ENCODE data around the gene KPNA3.

The KPNA3 gene

GRCh38 chr13:49833402-49833801, 40.9 kb upstream of the KPNA3 start:
- Histone ChIP-seq H3K4me1 (ENCODE audit: low read length) (no peaks in the 10 kb centered on the region), H3K4me3 (ENCODE audit: low read length) (no peak overlapping the region), H3K79me2 (ENCODE audit: low read length) (no peaks in the 10 kb centered on the region), H2AFZ (ENCODE audit: low read length) (no peak overlapping the region), H3K9ac (ENCODE audit: low read length) (no peak overlapping the region), H4K20me1 (ENCODE audit: insufficient read depth, low read length) (no peaks in the 10 kb centered on the region), H3K9me3 (replicated peaks; ENCODE audit: insufficient read depth, low read length) (no peaks in the 10 kb centered on the region), H3K36me3 (replicated peaks; ENCODE audit: insufficient read depth, low read length) (no peaks in the 10 kb centered on the region), H3K9me2 (replicated peaks; ENCODE audit: insufficient read depth, low read length) (no peaks in the 10 kb centered on the region), H3K27me3 (replicated peaks; ENCODE audit: insufficient read depth, low read length) (no peaks in the 10 kb centered on the region), H3F3A (ENCODE audit: insufficient read depth, low read length) (no peaks in the 10 kb centered on the region), H3K4me2 (ENCODE audit: low read depth, low read length) (no peak overlapping the region), H3K27ac (ENCODE audit: low read length) (no peak overlapping the region)
- TF ChIP-seq EZH2phosphoT487 (IDR thresholded peaks at IDR 0.05; ENCODE audit: low read length): no peak
- no peak for TF ChIP-seq EZH2 (optimal IDR thresholded peaks at IDR 0.05; ENCODE audit: low read depth, low read length)
- no peak for TF ChIP-seq CTCF (IDR thresholded peaks at IDR 0.05; ENCODE audit: low read length)
- DNase-seq: no peak

GRCh38 chr13:49831455-49831854, 39.0 kb upstream of the KPNA3 start:
- H3K4me3 ChIP-seq (ENCODE audit: low read length): no peak overlapping the region
- H3K79me2 ChIP-seq (ENCODE audit: low read length): no peaks in the 10 kb centered on the region
- no peaks in the 10 kb centered on the region for H3K27me3 ChIP-seq (replicated peaks; ENCODE audit: insufficient read depth, low read length)
- H2AFZ ChIP-seq (ENCODE audit: low read length): no peak overlapping the region
- H3K36me3 ChIP-seq (replicated peaks; ENCODE audit: insufficient read depth, low read length): no peaks in the 10 kb centered on the region
- no peak overlapping the region for H3K4me2 ChIP-seq (ENCODE audit: low read depth, low read length)
- H3K9me2 ChIP-seq (replicated peaks; ENCODE audit: insufficient read depth, low read length): no peaks in the 10 kb centered on the region
- no peak for DNase-seq
- H4K20me1 ChIP-seq (ENCODE audit: insufficient read depth, low read length): no peaks in the 10 kb centered on the region
- H3K4me1 ChIP-seq (ENCODE audit: low read length): no peaks in the 10 kb centered on the region
- TF ChIP-seq EZH2 (optimal IDR thresholded peaks at IDR 0.05; ENCODE audit: low read depth, low read length) (no peak), CTCF (IDR thresholded peaks at IDR 0.05; ENCODE audit: low read length) (no peak), EZH2phosphoT487 (IDR thresholded peaks at IDR 0.05; ENCODE audit: low read length) (no peak)
- no peaks in the 10 kb centered on the region for H3K9me3 ChIP-seq (replicated peaks; ENCODE audit: insufficient read depth, low read length)
- no peaks in the 10 kb centered on the region for H3F3A ChIP-seq (ENCODE audit: insufficient read depth, low read length)
- no peak overlapping the region for H3K9ac ChIP-seq (ENCODE audit: low read length)
- H3K27ac ChIP-seq (ENCODE audit: low read length): no peak overlapping the region

GRCh38 chr13:49830721-49831120, 38.2 kb upstream of the KPNA3 start:
- TF ChIP-seq EZH2phosphoT487 (IDR thresholded peaks at IDR 0.05; ENCODE audit: low read length) (no peak), CTCF (IDR thresholded peaks at IDR 0.05; ENCODE audit: low read length) (no peak), EZH2 (optimal IDR thresholded peaks at IDR 0.05; ENCODE audit: low read depth, low read length) (no peak)
- Histone ChIP-seq H3K27me3 (replicated peaks; ENCODE audit: insufficient read depth, low read length) (no peaks in the 10 kb centered on the region), H3F3A (ENCODE audit: insufficient read depth, low read length) (no peaks in the 10 kb centered on the region), H3K9ac (ENCODE audit: low read length) (no peak overlapping the region), H3K9me3 (replicated peaks; ENCODE audit: insufficient read depth, low read length) (no peaks in the 10 kb centered on the region), H3K4me2 (ENCODE audit: low read depth, low read length) (no peak overlapping the region), H3K4me3 (ENCODE audit: low read length) (no peak overlapping the region), H3K4me1 (ENCODE audit: low read length) (no peaks in the 10 kb centered on the region), H2AFZ (ENCODE audit: low read length) (no peak overlapping the region), H3K9me2 (replicated peaks; ENCODE audit: insufficient read depth, low read length) (no peaks in the 10 kb centered on the region), H3K36me3 (replicated peaks; ENCODE audit: insufficient read depth, low read length) (no peaks in the 10 kb centered on the region), H4K20me1 (ENCODE audit: insufficient read depth, low read length) (no peaks in the 10 kb centered on the region), H3K27ac (ENCODE audit: low read length) (no peak overlapping the region), H3K79me2 (ENCODE audit: low read length) (no peaks in the 10 kb centered on the region)
- DNase-seq: no peak
